ENCODE results near the gene VCAM1.

DNA sequence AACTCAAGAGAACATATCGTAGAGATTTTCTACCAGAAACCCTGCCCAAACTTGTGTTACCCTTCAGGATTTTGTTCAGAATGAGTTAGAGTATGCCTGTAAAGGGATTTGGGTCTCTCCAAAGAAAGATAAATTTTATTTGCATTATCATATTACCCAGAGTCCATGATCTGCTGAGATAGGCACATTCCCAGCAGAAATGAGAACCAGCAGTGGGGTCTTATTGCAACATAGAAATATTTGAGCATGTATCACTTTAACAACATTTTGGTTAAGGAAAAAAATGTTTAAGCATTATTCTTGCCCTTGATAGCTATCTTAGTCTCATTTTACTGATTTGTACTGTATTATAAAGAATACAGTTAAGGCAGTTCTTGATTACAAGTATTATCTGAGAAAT lies 10.6 kb downstream of the VCAM1 start:
- TF ChIP-seq JUN (IDR thresholded peaks at IDR 0.05; ENCODE audit: borderline replicate concordance, insufficient read depth, insufficient read length, low read depth) (no peak), POLR2AphosphoS5 (IDR thresholded peaks at IDR 0.05; ENCODE audit: insufficient read depth, low read depth, low read length) (no peak), EZH2 (IDR thresholded peaks at IDR 0.05; ENCODE audit: borderline replicate concordance, low read depth, low read length, severe bottlenecking) (no peak)
- TF ChIP-seq, protein P1, sequence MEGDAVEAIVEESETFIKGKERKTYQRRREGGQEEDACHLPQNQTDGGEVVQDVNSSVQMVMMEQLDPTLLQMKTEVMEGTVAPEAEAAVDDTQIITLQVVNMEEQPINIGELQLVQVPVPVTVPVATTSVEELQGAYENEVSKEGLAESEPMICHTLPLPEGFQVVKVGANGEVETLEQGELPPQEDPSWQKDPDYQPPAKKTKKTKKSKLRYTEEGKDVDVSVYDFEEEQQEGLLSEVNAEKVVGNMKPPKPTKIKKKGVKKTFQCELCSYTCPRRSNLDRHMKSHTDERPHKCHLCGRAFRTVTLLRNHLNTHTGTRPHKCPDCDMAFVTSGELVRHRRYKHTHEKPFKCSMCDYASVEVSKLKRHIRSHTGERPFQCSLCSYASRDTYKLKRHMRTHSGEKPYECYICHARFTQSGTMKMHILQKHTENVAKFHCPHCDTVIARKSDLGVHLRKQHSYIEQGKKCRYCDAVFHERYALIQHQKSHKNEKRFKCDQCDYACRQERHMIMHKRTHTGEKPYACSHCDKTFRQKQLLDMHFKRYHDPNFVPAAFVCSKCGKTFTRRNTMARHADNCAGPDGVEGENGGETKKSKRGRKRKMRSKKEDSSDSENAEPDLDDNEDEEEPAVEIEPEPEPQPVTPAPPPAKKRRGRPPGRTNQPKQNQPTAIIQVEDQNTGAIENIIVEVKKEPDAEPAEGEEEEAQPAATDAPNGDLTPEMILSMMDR (IDR thresholded peaks at IDR 0.05; ENCODE audit: extremely low read depth in 1 of 2, insufficient read depth in 1 of 2, low read depth in 1 of 2, low read length in 2 of 2) = no peak
